Mesenchymal stem cell (in vitro differentiated cells and primary cell): ENCODE results near the gene RPL37.
A peak's percentile ranks its signal among the peaks of the same experiment; 100 is the strongest.

Experiments used
- DNase-seq: peaks from one replicate; pipeline ENCODE4 v3.0.0-alpha.2; 2013
- H2AFZ ChIP-seq: one replicate; pipeline ENCODE4 v1.6.1; 2013; ENCODE audit warnings: low read depth, mild to moderate bottlenecking, control low read depth, inconsistent platforms, low read length, moderate library complexity
- H2AK5ac ChIP-seq: 2 replicates; pipeline ENCODE4 v1.6.1; 2013; ENCODE audit warnings: low read length, moderate library complexity, mild to moderate bottlenecking, inconsistent platforms; ENCODE audit not compliant: severe bottlenecking
- H2BK120ac ChIP-seq: one replicate; pipeline ENCODE4 v1.6.1; 2013; ENCODE audit warnings: low read depth, mild to moderate bottlenecking, inconsistent platforms, low read length, moderate library complexity
- H2BK12ac ChIP-seq, 2 experiments: one replicate each; pipeline ENCODE4 v1.6.1; 2013; ENCODE audit warnings: inconsistent platforms in 2 of 2, low read length in 2 of 2, mild to moderate bottlenecking in 2 of 2, moderate library complexity in 2 of 2, control low read depth in 1 of 2
- H2BK15ac ChIP-seq: one replicate; pipeline ENCODE4 v1.6.1; 2013; ENCODE audit warnings: mild to moderate bottlenecking, low read depth, inconsistent platforms; ENCODE audit not compliant: poor library complexity, severe bottlenecking
- H2BK5ac ChIP-seq: 2 replicates; pipeline ENCODE4 v1.6.1; 2013; ENCODE audit warnings: low read depth, mild to moderate bottlenecking, low read length, control low read depth, inconsistent platforms; ENCODE audit not compliant: poor library complexity, severe bottlenecking
- H3K14ac ChIP-seq, 2 experiments: one replicate each; pipeline ENCODE4 v1.6.1; 2013; ENCODE audit warnings: inconsistent platforms in 2 of 2, low read length in 2 of 2, control low read depth in 1 of 2, mild to moderate bottlenecking in 1 of 2, moderate library complexity in 1 of 2
- H3K18ac ChIP-seq, 2 experiments: one replicate each; pipeline ENCODE4 v1.6.1; 2013; ENCODE audit warnings: inconsistent platforms in 2 of 2, low read length in 2 of 2, control low read depth in 1 of 2, low read depth in 1 of 2, mild to moderate bottlenecking in 1 of 2
- H3K23ac ChIP-seq, 2 experiments: one replicate each; pipeline ENCODE4 v1.6.1; 2013; ENCODE audit warnings: inconsistent platforms in 2 of 2, low read length in 2 of 2, mild to moderate bottlenecking in 2 of 2, moderate library complexity in 2 of 2, control low read depth in 1 of 2
- H3K27ac ChIP-seq: 2 replicates; pipeline ENCODE4 v1.5.1; 2013; ENCODE audit warnings: mild to moderate bottlenecking, moderate library complexity, low read length, control low read depth, inconsistent platforms; ENCODE audit not compliant: poor library complexity, severe bottlenecking
- H3K27me3 ChIP-seq, 2 experiments: 2 replicates each; pipeline versions ENCODE4 v1.6.1 to v1.7.0; 2013; ENCODE audit warnings: low read length in 2 of 2, mild to moderate bottlenecking in 2 of 2, moderate library complexity in 2 of 2, control low read depth in 1 of 2, inconsistent platforms in 1 of 2; ENCODE audit not compliant: control insufficient read depth in 1 of 2, insufficient read depth in 1 of 2
- H3K36me3 ChIP-seq, 2 experiments: 2 replicates each; pipeline versions ENCODE4 v1.6.1 to v1.7.0; 2013; ENCODE audit warnings: low read length in 2 of 2, control low read depth in 1 of 2, inconsistent platforms in 1 of 2, low read depth in 1 of 2, mild to moderate bottlenecking in 1 of 2; ENCODE audit not compliant: insufficient read depth in 2 of 2, control insufficient read depth in 1 of 2
- H3K4ac ChIP-seq, 2 experiments: one replicate each; pipeline ENCODE4 v1.6.1; 2013; ENCODE audit warnings: inconsistent platforms in 2 of 2, low read length in 2 of 2, mild to moderate bottlenecking in 2 of 2, moderate library complexity in 2 of 2, control low read depth in 1 of 2, low read depth in 1 of 2
- H3K4me1 ChIP-seq: 2 replicates; pipeline ENCODE4 v1.6.1; 2013; ENCODE audit warnings: low read depth, low read length, control low read depth; ENCODE audit not compliant: control insufficient read depth, insufficient read depth
- H3K4me2 ChIP-seq: 2 replicates; pipeline ENCODE4 v1.6.1; 2013; ENCODE audit warnings: low read length, mild to moderate bottlenecking, inconsistent platforms; ENCODE audit not compliant: poor library complexity, severe bottlenecking
- H3K4me3 ChIP-seq, 2 experiments: 2 replicates each; pipeline versions ENCODE4 v1.5.1 to v1.7.0; 2013; ENCODE audit warnings: low read length in 2 of 2, mild to moderate bottlenecking in 2 of 2, control low read depth in 1 of 2, low read depth in 1 of 2; ENCODE audit not compliant: insufficient read depth in 1 of 2
- H3K79me1 ChIP-seq: replicated peaks from 2 replicates; pipeline ENCODE4 v1.6.1; 2013; ENCODE audit warnings: mild to moderate bottlenecking, control low read depth, low read length, inconsistent platforms; ENCODE audit not compliant: poor library complexity, severe bottlenecking
- H3K9ac ChIP-seq: 2 replicates; pipeline ENCODE4 v1.7.0; 2013; ENCODE audit warnings: mild to moderate bottlenecking, low read length, moderate library complexity
- H3K9me3 ChIP-seq: 2 replicates; pipeline ENCODE4 v1.7.0; 2013; ENCODE audit warnings: mild to moderate bottlenecking, low read length; ENCODE audit not compliant: control insufficient read depth
- H4K8ac ChIP-seq: one replicate; pipeline ENCODE4 v1.6.1; 2013; ENCODE audit warnings: inconsistent platforms, mild to moderate bottlenecking, low read length, moderate library complexity
- H4K91ac ChIP-seq: one replicate; pipeline ENCODE4 v1.6.1; 2013; ENCODE audit warnings: mild to moderate bottlenecking, low read length, inconsistent platforms
- WGBS: methylation state at CpG from one replicate; pipeline ENCODE4 v1.1.7; 2013; ENCODE audit warnings: mixed read lengths; 5-methylcytosine and 5-hydroxymethylcytosine counted together

RPL37 gene

GRCh38 chr5:40798801-40799210 is 36.2 kb downstream of the RPL37 start:
- peaks cover 0 to 7% of the 10 kb centered on the region in 2 experiments for H3K36me3 ChIP-seq
- H3K14ac ChIP-seq: no peak overlapping the region
- H3K9me3 ChIP-seq: no peaks in the 10 kb centered on the region
- H3K27ac ChIP-seq: peak overlapping the region; percentile 91
- no peak overlapping the region for H4K8ac ChIP-seq
- H3K4me2 ChIP-seq: peak overlapping the region; percentile 92
- no peak overlapping the region for H2AFZ ChIP-seq
- no peak overlapping the region for H2AK5ac ChIP-seq
- no peak overlapping the region for H2BK120ac ChIP-seq
- 0% methylated on average over 4 of the region's 7 CpGs for WGBS
- H2BK15ac ChIP-seq: no peak overlapping the region
- DNase-seq: no peak
- H2BK12ac ChIP-seq: no peak overlapping the region
- H2BK5ac ChIP-seq: no peak overlapping the region
- no peak overlapping the region for H3K23ac ChIP-seq
- H4K91ac ChIP-seq: no peak overlapping the region
- no peak overlapping the region for H3K4ac ChIP-seq
- H3K18ac ChIP-seq: no peak overlapping the region
- H3K4me3 ChIP-seq: peak overlapping the region; percentile 73 to 98
- H3K9ac ChIP-seq: peak overlapping the region; percentile 98
- no peaks in the 10 kb centered on the region for H3K27me3 ChIP-seq
- no peaks in the 10 kb centered on the region for H3K4me1 ChIP-seq
- no peaks in the 10 kb centered on the region for H3K79me1 ChIP-seq

- Histone ChIP-seq H2AFZ (peak within 1 kb of the TSS; percentile 93), H3K4me1 (no peaks in the 10 kb centered on the region), H2BK15ac (peak within 1 kb of the TSS; percentile 96), H3K4me3 (peak within 1 kb of the TSS; percentile 91 to 98), H3K23ac (peak within 1 kb of the TSS in 1 of 2 experiments; percentile 34), H2BK120ac (peak within 1 kb of the TSS; percentile 71), H3K9ac (peak within 1 kb of the TSS; percentile 98), H3K79me1 (no peaks in the 10 kb centered on the region), H3K14ac (peak within 1 kb of the TSS in 1 of 2 experiments; percentile 99), H3K27ac (peak within 1 kb of the TSS; percentile 96), H4K8ac (peak within 1 kb of the TSS; percentile 86), H3K4me2 (peak within 1 kb of the TSS; percentile 92), H2BK12ac (peak within 1 kb of the TSS in 1 of 2 experiments; percentile 76), H2BK5ac (peak within 1 kb of the TSS; percentile 59), H2AK5ac (no peak within 1 kb of the TSS), H3K36me3 (peaks cover 0 to 7% of the 10 kb centered on the region in 2 experiments), H3K18ac (peak within 1 kb of the TSS; percentile 81 to 96), H3K9me3 (no peaks in the 10 kb centered on the region), H3K27me3 (no peaks in the 10 kb centered on the region), H3K4ac (peak within 1 kb of the TSS; percentile 13 to 96), H4K91ac (no peak within 1 kb of the TSS)
- peak; percentile 88 for DNase-seq
- WGBS: under 1% methylated on average over 34 of the region's 70 CpGs
Observed at GRCh38 chr5:40798012-40798800, 36.8 kb downstream of the RPL37 start, which contains the start of gene PRKAA1. Gene PRKAA1, minus strand, starts transcription at chr5:40798374. Its CDS starts 185 bp downstream, at chr5:40798189.

- Histone ChIP-seq H3K27me3 (no peaks in the 10 kb centered on the region), H2BK12ac (peak overlapping the region in 1 of 2 experiments; percentile 76), H4K8ac (peak overlapping the region; percentile 86), H3K9me3 (no peaks in the 10 kb centered on the region), H3K18ac (peak overlapping the region; percentile 81 to 96), H3K27ac (peak overlapping the region; percentile 96), H3K14ac (peak overlapping the region in 1 of 2 experiments; percentile 99), H3K4me2 (peak overlapping the region; percentile 60), H3K4me3 (peak overlapping the region; percentile 82 to 91), H3K9ac (peak overlapping the region; percentile 92), H2BK120ac (peak overlapping the region; percentile 71), H2AFZ (peak overlapping the region; percentile 93), H3K4me1 (no peaks in the 10 kb centered on the region), H2BK15ac (peak overlapping the region; percentile 96), H4K91ac (no peak overlapping the region), H2AK5ac (no peak overlapping the region), H2BK5ac (peak overlapping the region; percentile 2), H3K79me1 (no peaks in the 10 kb centered on the region), H3K36me3 (peaks cover 0 to 7% of the 10 kb centered on the region in 2 experiments), H3K23ac (peak overlapping the region in 1 of 2 experiments; percentile 34), H3K4ac (peak overlapping the region; percentile 13 to 96)
- peak; percentile 75 for DNase-seq
- under 1% methylated on average over 29 of the region's 56 CpGs for WGBS
Observed at GRCh38 chr5:40797273-40798011, 37.6 kb downstream of the RPL37 start.

GRCh38 chr5:40796487-40796889 is 38.5 kb downstream of the RPL37 start:
- H3K4me1 ChIP-seq: no peaks in the 10 kb centered on the region
- peaks cover 0 to 7% of the 10 kb centered on the region in 2 experiments for H3K36me3 ChIP-seq
- H4K91ac ChIP-seq: no peak overlapping the region
- H2BK15ac ChIP-seq: no peak overlapping the region
- no peak overlapping the region for H2AK5ac ChIP-seq
- H3K14ac ChIP-seq: no peak overlapping the region
- 69% methylated on average over 1 of the region's 3 CpGs for WGBS
- no peaks in the 10 kb centered on the region for H3K27me3 ChIP-seq
- H3K4me2 ChIP-seq: peak overlapping the region; percentile 60
- peak; percentile 68 for DNase-seq
- no peak overlapping the region for H3K4ac ChIP-seq
- peak overlapping the region; percentile 92 for H3K9ac ChIP-seq
- H3K4me3 ChIP-seq: peak overlapping the region in 1 of 2 experiments; percentile 82
- no peak overlapping the region for H4K8ac ChIP-seq
- H3K18ac ChIP-seq: no peak overlapping the region
- no peaks in the 10 kb centered on the region for H3K79me1 ChIP-seq
- H3K23ac ChIP-seq: no peak overlapping the region
- peak overlapping the region; percentile 47 for H3K27ac ChIP-seq
- no peak overlapping the region for H2BK5ac ChIP-seq
- no peaks in the 10 kb centered on the region for H3K9me3 ChIP-seq
- H2BK12ac ChIP-seq: no peak overlapping the region
- H2AFZ ChIP-seq: no peak overlapping the region
- H2BK120ac ChIP-seq: no peak overlapping the region
